H1 (cell line): ENCODE measurements around the gene BNC2. TPM values are rescaled to one million over a fixed set of nuclear protein-coding genes. Genes with fewer than 3 reads are reported as not detected.

Experiments used
- CBX5 ChIP-seq: fragments of 300-800, 300-1000 bp; sonication (generic); IDR thresholded peaks from 2 replicates; pipeline ENCODE4 v1.7.1; 2016; ENCODE audit warnings: antibody characterized with exemption, low read length, low read depth
- CBX8 ChIP-seq: fragments of 300-800, 300-1000 bp; sonication (generic); IDR thresholded peaks from 2 replicates; pipeline ENCODE4 v1.7.1; 2016; ENCODE audit warnings: low read depth, low read length, borderline replicate concordance
- CEBPB ChIP-seq: IDR thresholded peaks from 2 replicates; pipeline ENCODE4 v1.6.1; 2012; ENCODE audit warnings: low read depth, low read length
- CHD2 ChIP-seq: IDR thresholded peaks from 2 replicates; pipeline ENCODE4 v1.6.1; 2012; ENCODE audit warnings: low read length, improper control_type of control experiment
- CREB1 ChIP-seq: IDR thresholded peaks from 2 replicates; pipeline ENCODE4 v1.6.1; 2012; ENCODE audit warnings: inconsistent platforms
- CTBP2 ChIP-seq: IDR thresholded peaks from 2 replicates; pipeline ENCODE4 v1.7.0; 2011; ENCODE audit warnings: borderline replicate concordance, mild to moderate bottlenecking, moderate library complexity, mixed read lengths, low read length; ENCODE audit not compliant: insufficient read depth, insufficient read length
- EP300 ChIP-seq, 2 experiments: IDR thresholded peaks; 1 replicate in 1 of 2; 2 replicates in 1 of 2; pipeline ENCODE4 v1.6.1; 2011 to 2012; ENCODE audit warnings: low read depth in 2 of 2, low read length in 2 of 2, mild to moderate bottlenecking in 2 of 2, borderline replicate concordance in 1 of 2, inconsistent platforms in 1 of 2, moderate library complexity in 1 of 2
- GABPA ChIP-seq: IDR thresholded peaks from 2 replicates; pipeline ENCODE4 v1.6.1; 2011; ENCODE audit warnings: mild to moderate bottlenecking, low read length, moderate library complexity, borderline replicate concordance; ENCODE audit not compliant: insufficient read depth
- HDAC2 ChIP-seq, 2 experiments: fragments of 300-600 bp in 1 of 2; sonication (generic) in 1 of 2; IDR thresholded peaks; 2 replicates each; pipeline ENCODE4 v1.6.1; 2011 to 2012; ENCODE audit warnings: low read depth in 2 of 2, low read length in 2 of 2, mild to moderate bottlenecking in 2 of 2, moderate library complexity in 2 of 2, borderline replicate concordance in 1 of 2, inconsistent platforms in 1 of 2
- HDAC6 ChIP-seq: IDR thresholded peaks from one replicate; pipeline ENCODE4 v1.7.1; 2012; ENCODE audit warnings: low read depth, mild to moderate bottlenecking, inconsistent platforms, low read length, moderate library complexity
- KDM5A ChIP-seq: fragments of 200-600 bp; IDR thresholded peaks from 2 replicates; pipeline ENCODE4 v1.7.1; 2012; ENCODE audit warnings: mild to moderate bottlenecking, low read length, inconsistent platforms, mixed read lengths
- NANOG ChIP-seq: IDR thresholded peaks from 2 replicates; pipeline ENCODE4 v1.6.1; 2011; ENCODE audit warnings: low read length, low read depth, mild to moderate bottlenecking, inconsistent platforms; ENCODE audit not compliant: insufficient read depth, poor library complexity, severe bottlenecking
- POLR2A ChIP-seq, 2 experiments: IDR thresholded peaks; 1 replicate in 1 of 2; 2 replicates in 1 of 2; pipeline ENCODE4 v1.6.1; 2011; ENCODE audit warnings: low read depth in 2 of 2, low read length in 2 of 2, mild to moderate bottlenecking in 2 of 2; ENCODE audit errors: control extremely low read depth in 1 of 2
- POU5F1 ChIP-seq: IDR thresholded peaks from 2 replicates; pipeline ENCODE4 v1.6.1; 2011; ENCODE audit warnings: low read depth, mild to moderate bottlenecking, low read length, moderate library complexity
- RAD21 ChIP-seq, 2 experiments: IDR thresholded peaks in 1 of 2; conservative IDR thresholded peaks in 1 of 2; 2 replicates each; pipeline ENCODE4 v1.6.1; 2011; ENCODE audit warnings: low read depth in 2 of 2, low read length in 2 of 2, improper control_type of control experiment in 1 of 2, inconsistent platforms in 1 of 2, mild to moderate bottlenecking in 1 of 2, moderate library complexity in 1 of 2
- RFX5 ChIP-seq: IDR thresholded peaks from 2 replicates; pipeline ENCODE4 v1.6.1; 2011; ENCODE audit warnings: low read depth, low read length, improper control_type of control experiment, borderline replicate concordance
- RXRA ChIP-seq: IDR thresholded peaks from 2 replicates; pipeline ENCODE4 v1.6.1; 2011; ENCODE audit warnings: low read depth, mild to moderate bottlenecking, low read length, moderate library complexity; ENCODE audit not compliant: insufficient read depth
- SIN3A ChIP-seq, 2 experiments: IDR thresholded peaks in 1 of 2; conservative IDR thresholded peaks in 1 of 2; 2 replicates each; pipeline ENCODE4 v1.6.1; 2011 to 2012; ENCODE audit warnings: low read length in 2 of 2, improper control_type of control experiment in 1 of 2, low read depth in 1 of 2, mild to moderate bottlenecking in 1 of 2
- TAF7 ChIP-seq: optimal IDR thresholded peaks from 2 replicates; pipeline ENCODE3; 2011; ENCODE audit warnings: low read depth, mild to moderate bottlenecking, inconsistent platforms, low read length, moderate library complexity, borderline replicate concordance
- YY1 ChIP-seq: IDR thresholded peaks from 2 replicates; pipeline ENCODE4 v1.6.1; 2011; ENCODE audit warnings: low read depth, mild to moderate bottlenecking, low read length
- polyA plus RNA-seq, 7 experiments: library from polyadenylated mRNA; depleted of rRNA in 3 of 7; stranded (reverse) in 5 of 7; unstranded in 2 of 7; fragments of >200 nt in 5 of 7; fragments of 200-250 nt in 2 of 7; gene quantifications; 1 replicate in 5 of 7; 2 replicates in 1 of 7; 4 replicates in 1 of 7; pipeline versions ENCODE4 v1.2.1 to v1.2.3, GENCODE V29; 2011 to 2013; ENCODE audit warnings: missing spikeins in 2 of 7, mixed read lengths in 2 of 7
- total RNA-seq: library from RNA; stranded (reverse); fragmentation: NEBNext Ultra II Directional; extraction: Animal tissue kit (Norgen Biotek cat#: 25700); gene quantifications from 2 replicates; pipeline ENCODE4 v1.2.1, GENCODE V29; 2021
- TF ChIP-seq, protein P1 (sequence below): IDR thresholded peaks from 2 replicates; pipeline ENCODE4 v1.6.1; 2012; ENCODE audit warnings: inconsistent platforms
- TF ChIP-seq, protein P2 (sequence below): IDR thresholded peaks from 2 replicates; pipeline ENCODE4 v1.6.1; 2012; ENCODE audit warnings: inconsistent platforms

Gene BNC2
- total and polyA plus RNA-seq, 2 of the 8 experiments (the other 6 are each of a cell fraction or from before 2014, with no cell fraction given), result 16.0 to 26.8 TPM

GRCh38 chr9:16485575-16486321, 384.7 kb downstream of the BNC2 start (continued):
- TF ChIP-seq CTBP2 (no peak), POU5F1 (peak; percentile 70; the same call in 1 of the 2 replicates), NANOG (peak; percentile 98), TAF7 (no peak), GABPA (no peak), RAD21 (IDR thresholded peaks at IDR 0.05 in 1 of 2, conservative IDR thresholded peaks at IDR 0.05 in 1 of 2; ENCODE audit: low read depth in 2 of 2, low read length in 2 of 2) (peak; percentile 4 to 25; a peak in 2 of 4 replicates), CBX8 (no peak), SIN3A (conservative IDR thresholded peaks at IDR 0.05 in 1 of 2, IDR thresholded peaks at IDR 0.05 in 1 of 2; ENCODE audit: low read depth in 1 of 2, low read length in 2 of 2) (0 out of 4 replicates have a peak, but pooled peaks of 1 of the 2 experiments have one; percentile 49), HDAC6 (no peak), EP300 (IDR thresholded peaks at IDR 0.05; ENCODE audit: borderline replicate concordance in 1 of 2, low read depth in 2 of 2, low read length in 2 of 2) (peak in 1 of 2 experiments; percentile 93; a peak in 1 of 3 replicates), CBX5 (no peak), CEBPB (no peak), KDM5A (no peak), POLR2A (IDR thresholded peaks at IDR 0.05; ENCODE audit: control extremely low read depth in 1 of 2, low read depth in 2 of 2, low read length in 2 of 2) (no peak), RFX5 (no peak), CREB1 (no peak), YY1 (0 out of 2 replicates have a peak, but pooled peaks have one; percentile 52), CHD2 (0 out of 2 replicates have a peak, but pooled peaks have one; percentile 38), RXRA (no peak), HDAC2 (IDR thresholded peaks at IDR 0.05; ENCODE audit: borderline replicate concordance in 1 of 2, low read depth in 2 of 2, low read length in 2 of 2) (peak in 1 of 2 experiments; percentile 95; a peak in 2 of 4 replicates)
- TF ChIP-seq, protein P1, sequence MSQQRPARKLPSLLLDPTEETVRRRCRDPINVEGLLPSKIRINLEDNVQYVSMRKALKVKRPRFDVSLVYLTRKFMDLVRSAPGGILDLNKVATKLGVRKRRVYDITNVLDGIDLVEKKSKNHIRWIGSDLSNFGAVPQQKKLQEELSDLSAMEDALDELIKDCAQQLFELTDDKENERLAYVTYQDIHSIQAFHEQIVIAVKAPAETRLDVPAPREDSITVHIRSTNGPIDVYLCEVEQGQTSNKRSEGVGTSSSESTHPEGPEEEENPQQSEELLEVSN, result no peak
- TF ChIP-seq, protein P2, sequence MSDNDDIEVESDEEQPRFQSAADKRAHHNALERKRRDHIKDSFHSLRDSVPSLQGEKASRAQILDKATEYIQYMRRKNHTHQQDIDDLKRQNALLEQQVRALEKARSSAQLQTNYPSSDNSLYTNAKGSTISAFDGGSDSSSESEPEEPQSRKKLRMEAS, result no peak
